MM.1S (cell line): ENCODE results near the gene LINGO3.

Experiments
- DNase-seq: peaks from one replicate; pipeline ENCODE4 v3.0.0-alpha.2; 2015
- H2AFZ ChIP-seq: fragments of 300-600 bp; sonication (generic); 2 replicates; pipeline ENCODE4 v1.6.0; 2016; ENCODE audit warnings: antibody characterized with exemption, low read length
- H3F3A ChIP-seq: fragments of 300-600 bp; sonication (generic); 2 replicates; pipeline ENCODE4 v1.6.1; 2016; ENCODE audit warnings: mild to moderate bottlenecking, antibody characterized with exemption, low read length, moderate library complexity, mixed read lengths; ENCODE audit not compliant: insufficient read depth
- H3K27ac ChIP-seq: fragments of 300-600 bp; sonication (generic); 2 replicates; pipeline ENCODE4 v1.5.1; 2016; ENCODE audit warnings: mild to moderate bottlenecking, low read length
- H3K27me3 ChIP-seq: fragments of 300-600 bp; sonication (generic); replicated peaks from 2 replicates; pipeline ENCODE4 v1.6.0; 2016; ENCODE audit warnings: low read length; ENCODE audit not compliant: insufficient read depth
- H3K36me3 ChIP-seq: fragments of 300-600 bp; sonication (generic); replicated peaks from 2 replicates; pipeline ENCODE4 v1.6.1; 2016; ENCODE audit warnings: mild to moderate bottlenecking, low read length, mixed read lengths; ENCODE audit not compliant: insufficient read depth
- H3K4me1 ChIP-seq: fragments of 300-600 bp; sonication (generic); 2 replicates; pipeline ENCODE4 v1.6.1; 2016; ENCODE audit warnings: low read length, mixed read lengths
- H3K4me2 ChIP-seq: fragments of 300-600 bp; sonication (generic); 2 replicates; pipeline ENCODE4 v1.6.0; 2016; ENCODE audit warnings: low read depth, low read length
- H3K4me3 ChIP-seq: fragments of 300-600 bp; sonication (generic); 2 replicates; pipeline ENCODE4 v1.5.1; 2016; ENCODE audit warnings: low read length, mixed read lengths
- H3K79me2 ChIP-seq: fragments of 300-600 bp; sonication (generic); 2 replicates; pipeline ENCODE4 v1.6.1; 2016; ENCODE audit warnings: mixed run types, low read length, mixed read lengths
- H3K9ac ChIP-seq: fragments of 300-600 bp; sonication (generic); 2 replicates; pipeline ENCODE4 v1.6.1; 2016; ENCODE audit warnings: low read length, mixed read lengths
- H3K9me2 ChIP-seq: fragments of 300-600 bp; sonication (generic); replicated peaks from 2 replicates; pipeline ENCODE4 v1.6.1; 2016; ENCODE audit warnings: mild to moderate bottlenecking, low read length, mixed read lengths; ENCODE audit not compliant: insufficient read depth
- H3K9me3 ChIP-seq: fragments of 300-600 bp; sonication (generic); replicated peaks from 2 replicates; pipeline ENCODE4 v1.6.1; 2016; ENCODE audit warnings: mild to moderate bottlenecking, low read length, mixed read lengths; ENCODE audit not compliant: insufficient read depth
- H4K20me1 ChIP-seq: fragments of 300-600 bp; sonication (generic); 2 replicates; pipeline ENCODE4 v1.6.1; 2016; ENCODE audit warnings: mild to moderate bottlenecking, low read length, moderate library complexity, mixed read lengths; ENCODE audit not compliant: insufficient read depth
- EZH2 ChIP-seq: fragments of 300-600 bp; sonication (generic); optimal IDR thresholded peaks from 2 replicates; pipeline ENCODE3; 2017; ENCODE audit warnings: low read depth, mild to moderate bottlenecking, antibody characterized with exemption, low read length, mixed read lengths
- EZH2phosphoT487 ChIP-seq: fragments of 300-600 bp; sonication (generic); IDR thresholded peaks from 2 replicates; pipeline ENCODE4 v1.6.1; 2018; ENCODE audit warnings: antibody characterized with exemption, low read length
- TF ChIP-seq, protein P1 (sequence below): fragments of 300-600 bp; sonication (generic); IDR thresholded peaks from 2 replicates; pipeline ENCODE4 v1.5.1; 2016; ENCODE audit warnings: antibody characterized with exemption, low read length, mixed read lengths

The LINGO3 gene

DNA sequence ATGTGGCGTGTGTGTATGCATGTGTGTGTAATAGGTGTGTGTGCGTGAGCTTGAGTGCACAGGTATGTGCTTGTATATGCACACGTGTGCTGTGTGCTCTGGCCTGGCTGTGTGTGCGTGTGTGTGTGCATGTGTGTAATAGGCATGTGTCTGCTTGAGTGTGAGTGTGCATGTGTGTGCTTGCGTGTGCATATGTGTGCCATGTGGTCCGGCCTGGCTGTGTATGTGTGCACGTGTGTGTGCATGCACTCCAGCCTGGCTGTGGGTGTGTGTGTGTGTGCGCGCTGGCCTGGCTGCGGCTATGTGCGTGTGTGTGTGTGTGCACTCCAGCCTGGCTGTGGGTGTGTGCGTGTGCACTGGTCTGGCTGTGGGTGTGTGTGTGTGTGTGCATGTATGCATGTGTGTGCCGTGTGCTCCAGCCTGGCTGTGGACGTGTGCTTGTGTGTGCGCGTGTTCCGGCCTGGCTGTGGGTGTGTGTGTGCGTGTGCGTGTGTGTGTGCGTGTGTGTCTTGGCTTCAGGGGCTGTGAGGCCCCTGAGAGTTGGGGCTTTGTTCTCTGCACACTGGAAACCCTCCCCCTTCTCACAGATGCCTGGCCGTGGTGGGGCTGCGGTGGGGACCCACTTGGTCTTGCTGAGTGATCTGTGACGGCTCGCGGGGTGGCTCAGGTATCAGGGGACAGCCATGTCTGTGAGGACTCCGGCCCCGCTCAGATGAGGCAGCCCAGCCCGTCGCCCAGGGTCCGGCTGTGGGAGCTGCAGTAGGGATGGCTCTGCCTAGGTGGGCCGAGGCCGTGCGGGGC is 28.8 kb upstream of the LINGO3 start:
- H2AFZ ChIP-seq: no peak overlapping the region
- H3F3A ChIP-seq: peaks cover 23% of the 10 kb centered on the region
- H3K9ac ChIP-seq: no peak overlapping the region
- no peaks in the 10 kb centered on the region for H3K27me3 ChIP-seq
- H3K79me2 ChIP-seq: peaks cover 69% of the 10 kb centered on the region
- no peak for DNase-seq
- no peak overlapping the region for H3K4me3 ChIP-seq
- H3K4me1 ChIP-seq: peaks cover 21% of the 10 kb centered on the region
- H3K9me2 ChIP-seq: no peaks in the 10 kb centered on the region
- 0 out of 2 replicates have a peak, but pooled peaks cover 6% of the 10 kb centered on the region for H3K36me3 ChIP-seq
- no peaks in the 10 kb centered on the region for H3K9me3 ChIP-seq
- H3K27ac ChIP-seq: no peak overlapping the region
- H3K4me2 ChIP-seq: no peak overlapping the region
- TF ChIP-seq EZH2phosphoT487: no peak
- TF ChIP-seq, protein P1, sequence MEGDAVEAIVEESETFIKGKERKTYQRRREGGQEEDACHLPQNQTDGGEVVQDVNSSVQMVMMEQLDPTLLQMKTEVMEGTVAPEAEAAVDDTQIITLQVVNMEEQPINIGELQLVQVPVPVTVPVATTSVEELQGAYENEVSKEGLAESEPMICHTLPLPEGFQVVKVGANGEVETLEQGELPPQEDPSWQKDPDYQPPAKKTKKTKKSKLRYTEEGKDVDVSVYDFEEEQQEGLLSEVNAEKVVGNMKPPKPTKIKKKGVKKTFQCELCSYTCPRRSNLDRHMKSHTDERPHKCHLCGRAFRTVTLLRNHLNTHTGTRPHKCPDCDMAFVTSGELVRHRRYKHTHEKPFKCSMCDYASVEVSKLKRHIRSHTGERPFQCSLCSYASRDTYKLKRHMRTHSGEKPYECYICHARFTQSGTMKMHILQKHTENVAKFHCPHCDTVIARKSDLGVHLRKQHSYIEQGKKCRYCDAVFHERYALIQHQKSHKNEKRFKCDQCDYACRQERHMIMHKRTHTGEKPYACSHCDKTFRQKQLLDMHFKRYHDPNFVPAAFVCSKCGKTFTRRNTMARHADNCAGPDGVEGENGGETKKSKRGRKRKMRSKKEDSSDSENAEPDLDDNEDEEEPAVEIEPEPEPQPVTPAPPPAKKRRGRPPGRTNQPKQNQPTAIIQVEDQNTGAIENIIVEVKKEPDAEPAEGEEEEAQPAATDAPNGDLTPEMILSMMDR: no peak
- no peak for TF ChIP-seq EZH2
- H4K20me1 ChIP-seq: no peaks in the 10 kb centered on the region

DNA sequence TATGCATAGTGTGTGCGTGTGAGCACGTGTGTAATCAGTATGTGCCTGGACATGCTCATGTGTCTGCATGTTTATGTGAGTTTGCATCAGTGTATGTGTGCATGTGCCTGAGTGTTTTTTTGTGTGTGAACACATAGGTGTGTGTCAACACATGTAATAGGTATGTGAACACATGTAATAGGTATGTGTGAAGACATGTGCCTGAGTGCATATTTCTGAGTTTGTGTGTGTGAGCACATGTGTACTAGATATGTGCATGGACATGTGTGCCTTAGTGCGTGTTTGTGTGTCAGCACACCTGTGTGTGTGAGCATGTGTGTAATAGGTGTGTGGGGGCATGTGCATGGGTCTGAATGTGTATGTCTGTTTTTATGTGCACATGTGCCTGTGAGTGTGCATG is 27.9 kb upstream of the LINGO3 start:
- peaks cover 32% of the 10 kb centered on the region for H3F3A ChIP-seq
- H3K9me2 ChIP-seq: no peaks in the 10 kb centered on the region
- H3K27ac ChIP-seq: no peak overlapping the region
- TF ChIP-seq, protein P1: no peak
- TF ChIP-seq EZH2phosphoT487 (no peak), EZH2 (no peak)
- H3K4me2 ChIP-seq: no peak overlapping the region
- 0 out of 2 replicates have a peak, but pooled peaks cover 6% of the 10 kb centered on the region for H3K36me3 ChIP-seq
- peaks cover 78% of the 10 kb centered on the region for H3K79me2 ChIP-seq
- DNase-seq: no peak
- no peaks in the 10 kb centered on the region for H3K27me3 ChIP-seq
- H3K9ac ChIP-seq: no peak overlapping the region
- H3K4me3 ChIP-seq: no peak overlapping the region
- no peak overlapping the region for H2AFZ ChIP-seq
- no peaks in the 10 kb centered on the region for H4K20me1 ChIP-seq
- peaks cover 29% of the 10 kb centered on the region for H3K4me1 ChIP-seq
- H3K9me3 ChIP-seq: no peaks in the 10 kb centered on the region

DNA sequence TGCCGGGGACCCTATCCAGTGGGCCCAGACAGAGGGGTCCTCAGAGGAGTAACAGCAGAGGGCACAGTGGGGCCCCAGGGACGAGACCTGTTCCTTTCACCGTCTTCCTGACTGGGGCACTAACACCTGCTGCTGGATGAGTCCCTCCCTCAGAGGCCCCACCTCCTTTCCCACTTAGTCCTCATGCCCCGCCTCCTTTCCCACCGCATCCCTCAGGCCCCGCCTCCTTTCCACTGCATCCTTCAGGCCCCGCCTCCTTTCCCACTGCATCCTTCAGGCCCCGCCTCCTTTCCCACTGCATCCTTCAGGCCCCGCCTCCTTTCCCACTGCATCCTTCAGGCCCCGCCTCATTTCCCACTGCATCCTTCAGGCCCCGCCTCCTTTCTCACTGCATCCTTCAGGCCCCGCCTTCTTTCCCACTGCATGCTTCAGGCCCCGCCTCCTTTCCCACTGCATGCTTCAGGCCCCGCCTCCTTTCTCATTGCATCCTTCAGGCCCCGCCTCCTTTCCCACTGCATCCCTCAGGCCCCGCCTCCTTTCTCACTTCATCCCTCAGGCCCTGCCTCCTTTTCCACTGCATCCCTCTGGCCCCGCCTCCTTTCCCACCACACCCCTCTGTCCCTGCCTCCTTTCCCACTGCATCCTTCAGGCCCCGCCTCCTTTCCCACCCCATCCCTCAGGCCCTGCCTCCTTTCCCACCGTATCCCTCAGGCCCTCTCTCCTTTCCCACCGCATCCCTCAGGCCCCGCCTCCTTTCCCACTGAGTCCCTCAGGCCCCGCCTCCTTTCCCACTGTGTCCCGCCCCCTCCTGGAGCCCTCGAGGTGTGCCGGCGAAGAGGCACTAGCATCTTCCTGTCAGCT is 27.3 kb upstream of the LINGO3 start:
- peaks cover 34% of the 10 kb centered on the region for H3F3A ChIP-seq
- no peak overlapping the region for H3K9ac ChIP-seq
- no peaks in the 10 kb centered on the region for H3K9me2 ChIP-seq
- no peak overlapping the region for H3K27ac ChIP-seq
- peaks cover 84% of the 10 kb centered on the region for H3K79me2 ChIP-seq
- H4K20me1 ChIP-seq: no peaks in the 10 kb centered on the region
- 0 out of 2 replicates have a peak, but pooled peaks cover 6% of the 10 kb centered on the region for H3K36me3 ChIP-seq
- DNase-seq: no peak
- H2AFZ ChIP-seq: no peak overlapping the region
- no peak overlapping the region for H3K4me2 ChIP-seq
- H3K9me3 ChIP-seq: no peaks in the 10 kb centered on the region
- peaks cover 29% of the 10 kb centered on the region for H3K4me1 ChIP-seq
- no peak overlapping the region for H3K4me3 ChIP-seq
- TF ChIP-seq EZH2phosphoT487 (no peak), EZH2 (no peak)
- TF ChIP-seq, protein P1: no peak
- no peaks in the 10 kb centered on the region for H3K27me3 ChIP-seq
